ENCODE results near the gene SLIT1.

The SLIT1 gene

DNA sequence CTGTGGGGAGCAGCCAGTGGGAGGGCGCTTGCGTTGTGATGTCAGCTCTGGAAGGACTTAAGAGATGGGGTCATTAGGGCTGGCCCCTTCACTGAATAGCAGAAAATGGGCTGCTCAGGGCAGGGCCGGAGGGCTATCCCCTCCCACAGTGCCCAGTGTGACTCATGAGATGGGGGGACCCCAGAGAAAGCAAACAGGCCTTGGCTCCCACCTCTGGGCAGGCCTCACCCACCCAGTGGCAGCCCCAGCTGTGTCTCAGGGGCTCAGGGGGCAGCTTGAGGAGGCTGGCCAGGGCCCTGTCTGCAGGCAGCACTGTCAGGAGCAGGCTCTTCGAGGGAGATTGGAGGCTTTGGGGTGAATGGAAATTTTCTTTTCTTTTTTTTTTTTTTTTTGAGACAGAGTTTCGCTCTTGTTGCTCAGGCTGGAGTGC lies 168.3 kb downstream of the SLIT1 start:
- no peak for DNase-seq

- DNase-seq, result no peak
Measured at GRCh38 chr10:97016728-97017473, 168.9 kb downstream of the SLIT1 start.

DNA sequence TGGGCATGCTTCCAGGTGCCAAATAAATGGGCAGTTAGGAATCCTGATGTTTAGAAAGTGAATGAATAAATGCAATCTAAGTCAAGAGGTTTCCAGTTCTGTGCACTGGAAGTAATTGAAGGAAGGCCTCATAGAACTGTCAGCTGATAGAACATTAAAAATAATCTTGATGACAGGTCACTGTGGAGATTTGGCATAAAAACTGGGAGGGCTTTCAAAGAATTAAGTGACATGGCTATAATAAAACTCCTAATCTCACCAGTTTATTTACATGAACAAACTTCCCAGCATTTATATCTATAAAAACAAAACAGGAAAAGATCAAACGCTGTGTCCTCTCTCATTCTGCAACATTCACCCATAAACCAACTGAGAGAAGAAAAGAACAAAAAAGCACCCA lies 170.5 kb downstream of the SLIT1 start:
- DNase-seq, result no peak

DNA sequence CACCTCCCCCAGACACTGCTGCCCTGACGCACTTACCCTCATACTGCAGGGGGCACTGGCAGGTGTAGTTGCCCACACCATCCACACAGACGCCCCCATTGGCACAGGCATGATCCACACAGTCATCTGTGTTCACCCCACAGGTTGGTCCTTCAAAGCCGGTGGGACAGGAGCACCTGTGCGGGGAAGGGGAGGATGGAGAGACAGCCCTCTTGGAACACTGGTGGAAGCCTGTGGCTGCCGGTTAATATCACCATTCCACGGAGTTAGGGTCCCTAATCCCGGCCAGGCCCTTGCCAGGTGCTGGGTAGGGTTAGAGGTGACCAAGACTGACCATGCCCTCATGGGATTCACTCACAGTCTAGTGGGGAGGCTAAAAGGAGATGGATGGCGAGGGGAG lies 171.8 kb downstream of the SLIT1 start:
- no peak for DNase-seq

GRCh38 chr10:97013568-97013967 lies 172.2 kb downstream of the SLIT1 start:
- no peak for DNase-seq

DNA sequence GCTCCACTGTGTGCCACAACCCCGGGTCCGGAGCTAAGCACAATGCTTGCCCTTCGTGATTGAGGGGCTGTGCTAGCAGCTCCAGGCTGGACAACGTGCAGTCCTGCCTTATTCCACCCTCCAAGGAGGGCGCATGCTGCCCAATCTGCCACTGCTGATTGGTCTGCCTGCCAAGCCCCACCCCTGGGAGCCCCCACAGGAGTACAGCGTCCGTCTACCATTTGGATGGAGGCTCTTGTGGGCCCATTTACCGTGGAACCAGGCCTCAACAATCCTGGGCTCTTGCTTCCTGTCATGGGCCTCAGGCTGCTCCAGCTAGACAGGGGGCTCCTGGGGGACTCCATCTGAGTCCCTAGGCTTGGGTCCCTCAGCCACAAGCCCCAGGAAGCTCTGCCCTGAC lies 173.3 kb downstream of the SLIT1 start:
- no peak for DNase-seq

DNA sequence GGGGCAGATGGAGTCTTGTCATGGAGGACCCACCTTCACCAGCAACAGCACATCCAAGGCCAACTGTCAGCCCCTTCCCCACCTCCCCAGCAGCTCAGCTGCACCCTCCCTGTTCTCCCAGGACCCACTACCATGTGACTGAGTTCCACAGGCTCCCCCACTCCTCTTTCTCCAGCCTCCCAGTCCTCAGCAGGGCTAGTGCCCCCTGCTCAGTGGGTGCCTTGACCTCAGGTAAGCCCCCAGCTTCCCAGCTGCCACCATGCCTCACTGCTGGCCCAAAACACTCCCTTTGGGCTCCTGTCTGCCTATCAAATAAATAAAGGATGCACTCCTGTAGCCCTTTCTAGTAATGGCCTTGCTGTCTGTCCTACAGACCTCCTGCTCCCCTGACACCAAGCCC lies 174.4 kb downstream of the SLIT1 start:
- no peak for DNase-seq

GRCh38 chr10:97010695-97011206 lies 175.0 kb downstream of the SLIT1 start:
- DNase-seq, result no peak

GRCh38 chr10:97007417-97007816 lies 178.3 kb downstream of the SLIT1 start:
- DNase-seq, result no peak

DNA sequence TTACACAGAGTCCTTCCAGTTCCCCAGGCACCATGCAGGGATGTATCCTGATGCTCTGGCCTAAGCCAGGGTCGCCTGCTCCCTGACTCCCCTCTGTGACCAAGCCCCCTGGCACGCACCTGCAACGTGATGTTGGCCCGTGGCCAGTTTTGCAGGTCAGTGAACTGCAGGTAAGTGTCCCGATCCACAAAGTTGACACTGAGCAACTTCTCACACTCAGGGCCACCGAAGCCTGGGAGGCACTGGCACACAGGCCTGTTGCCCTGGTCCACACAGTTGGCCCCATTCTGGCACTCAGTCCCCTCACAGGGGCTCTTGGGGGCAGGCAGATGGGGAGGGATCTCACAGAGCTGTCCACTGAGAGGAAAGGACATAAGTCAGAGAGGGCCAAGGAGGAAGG lies 179.4 kb downstream of the SLIT1 start:
- no peak for DNase-seq

GRCh38 chr10:97005349-97005748 lies 180.4 kb downstream of the SLIT1 start:
- no peak for DNase-seq

- no peak for DNase-seq
Measured at GRCh38 chr10:97004591-97004990, 181.2 kb downstream of the SLIT1 start.

GRCh38 chr10:97003804-97004201 lies 182.0 kb downstream of the SLIT1 start:
- no peak for DNase-seq

DNA sequence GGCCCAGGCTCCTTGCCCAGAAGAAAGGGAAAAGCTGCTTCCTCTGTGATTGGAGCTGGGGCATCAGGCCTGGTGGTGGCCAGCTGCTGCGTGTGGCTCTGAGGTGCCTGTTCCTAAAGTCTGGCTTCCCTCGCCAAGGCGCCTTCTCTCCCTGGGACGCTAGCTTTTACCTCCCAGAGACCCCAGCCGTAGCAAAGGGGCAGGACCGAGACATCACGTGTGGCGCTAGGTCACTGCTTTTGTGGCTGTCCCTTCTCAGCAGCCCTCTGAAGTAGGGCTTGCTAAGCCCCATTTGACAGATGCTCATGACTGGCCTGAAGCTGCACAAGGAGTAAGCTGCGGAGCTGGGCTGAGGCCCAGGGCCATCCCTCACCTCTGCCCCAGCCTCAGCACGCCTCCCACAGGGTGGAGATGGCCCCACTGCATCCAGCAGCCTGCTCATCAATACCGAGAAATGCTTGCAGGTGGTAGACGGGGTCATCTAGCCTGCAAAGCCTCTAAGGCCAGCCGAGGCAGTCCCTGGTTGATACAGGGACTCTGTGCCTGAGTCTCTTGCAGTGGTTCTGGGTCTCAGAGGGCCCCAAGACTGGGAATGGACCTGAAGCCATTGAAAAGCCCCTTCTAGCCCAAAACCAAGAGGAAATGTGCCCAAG lies 182.5 kb downstream of the SLIT1 start:
- no peak for DNase-seq

DNA sequence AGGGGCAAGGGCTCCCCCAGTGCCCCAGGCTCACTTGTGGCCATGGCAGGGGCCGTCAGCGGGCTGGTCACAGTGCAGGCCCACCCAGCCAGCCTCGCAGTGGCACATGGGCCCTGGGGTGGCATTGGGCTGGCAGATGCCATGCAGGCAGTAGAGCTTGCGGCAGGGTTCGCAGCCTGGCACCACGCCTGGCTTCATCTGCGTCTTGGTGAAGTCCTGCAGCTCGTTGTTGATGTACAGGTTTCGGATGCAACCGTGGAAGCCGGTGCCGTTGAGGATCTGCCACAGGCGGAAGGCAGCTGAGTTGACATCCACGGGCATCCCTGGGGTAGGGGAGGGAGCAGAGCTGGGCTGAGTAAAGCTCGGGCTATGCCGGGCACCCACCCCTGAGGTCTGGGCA lies 183.1 kb downstream of the SLIT1 start:
- no peak for DNase-seq

DNA sequence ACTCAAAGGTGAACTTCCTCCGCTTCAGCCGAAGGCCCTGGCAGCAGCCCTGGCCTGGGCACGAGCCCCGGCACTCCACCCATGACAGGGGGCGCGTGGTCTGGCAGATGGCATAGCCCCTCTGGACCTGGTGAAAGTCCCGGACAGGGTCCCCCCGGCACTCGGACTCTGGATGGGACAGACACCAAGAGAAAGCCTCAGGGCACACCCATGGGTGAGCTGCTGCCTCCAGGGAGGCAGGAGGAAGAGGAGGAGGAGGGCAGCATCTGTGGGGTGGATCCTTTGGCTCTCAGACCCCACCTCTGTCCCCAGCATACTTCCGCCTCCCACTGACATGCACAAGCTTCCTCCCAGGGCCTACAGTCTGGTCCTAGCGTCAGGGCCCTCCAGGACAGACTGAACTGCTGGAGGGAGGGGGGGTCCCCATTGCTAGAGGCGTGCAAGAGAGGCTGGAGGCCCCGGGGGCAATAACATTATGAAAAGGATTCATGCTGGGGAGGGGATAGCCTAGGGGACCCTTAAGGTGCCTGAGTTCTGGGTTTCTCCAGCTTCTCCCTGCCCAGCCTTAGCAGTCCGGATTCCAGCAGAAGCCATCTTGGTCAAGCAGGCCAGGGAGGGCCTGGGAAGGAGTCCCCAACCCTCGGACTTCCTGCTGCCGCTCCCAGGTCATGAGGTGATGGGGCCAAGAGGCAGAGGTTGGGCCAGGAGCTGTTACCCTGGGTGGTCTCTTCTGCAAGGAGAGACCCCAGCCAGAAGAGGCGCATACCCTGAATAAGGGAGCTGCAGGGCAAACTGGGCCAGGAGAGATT lies 184.4 kb downstream of the SLIT1 start:
- DNase-seq, result no peak

DNA sequence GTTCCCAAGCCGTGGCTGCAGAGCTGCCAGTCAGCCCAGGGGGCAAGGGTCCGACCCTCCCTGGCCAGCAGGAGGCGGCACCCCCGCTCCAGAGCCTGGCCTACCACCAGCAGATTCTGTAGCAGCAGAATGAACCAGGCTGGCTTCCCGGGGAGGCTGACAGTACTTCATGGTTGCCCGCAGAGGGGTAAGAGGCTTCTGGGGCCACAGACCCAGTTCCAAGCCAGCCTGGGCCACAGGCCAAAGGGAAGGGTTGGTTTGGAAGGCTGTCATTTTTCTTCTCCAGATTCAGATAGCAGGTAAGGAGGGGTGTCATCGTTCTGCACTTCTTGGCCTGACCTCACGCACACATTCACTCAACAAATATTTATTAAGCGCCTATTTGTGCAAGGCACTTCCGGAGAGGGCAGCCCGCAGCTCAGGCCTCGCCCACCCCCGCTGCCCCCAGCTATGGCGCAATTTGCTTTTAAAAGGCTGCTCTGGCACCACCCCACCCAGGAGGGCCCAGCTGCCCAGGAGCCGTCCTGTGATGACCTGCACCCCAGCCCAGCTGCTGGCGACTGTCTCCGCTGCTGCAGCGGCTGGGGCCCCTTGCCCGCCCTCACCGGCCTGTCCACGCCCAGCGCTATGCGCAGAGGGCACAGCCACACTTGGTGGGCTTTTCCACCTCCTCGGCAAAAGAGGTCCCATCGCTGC lies 185.1 kb downstream of the SLIT1 start:
- no peak for DNase-seq

- no peak for DNase-seq
Measured at GRCh38 chr10:96999987-97000386, 185.8 kb downstream of the SLIT1 start.

DNA sequence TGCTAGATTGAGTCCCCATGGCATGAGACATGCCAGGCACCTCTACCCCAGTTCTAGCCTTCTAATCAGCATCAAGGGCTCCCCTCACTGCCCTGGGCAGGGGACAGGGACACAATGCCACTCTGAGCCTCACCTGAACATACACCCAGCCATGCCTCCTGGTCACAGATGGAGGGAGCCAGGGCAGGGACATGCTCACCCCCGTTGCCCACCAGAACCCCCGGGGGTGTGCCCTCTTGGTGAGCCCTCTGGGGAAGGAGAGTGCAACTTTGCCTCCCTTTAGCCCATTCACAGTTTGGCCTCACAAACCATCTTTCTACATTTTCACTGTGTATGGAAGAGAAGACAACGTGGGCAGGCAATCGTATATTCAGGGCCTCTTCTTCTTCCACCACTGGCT lies 186.4 kb downstream of the SLIT1 start:
- DNase-seq, result no peak

- no peak for DNase-seq
Measured at GRCh38 chr10:96998329-96998888, 187.3 kb downstream of the SLIT1 start.

GRCh38 chr10:96996275-96996965 lies 189.3 kb downstream of the SLIT1 start:
- DNase-seq, result no peak

DNA sequence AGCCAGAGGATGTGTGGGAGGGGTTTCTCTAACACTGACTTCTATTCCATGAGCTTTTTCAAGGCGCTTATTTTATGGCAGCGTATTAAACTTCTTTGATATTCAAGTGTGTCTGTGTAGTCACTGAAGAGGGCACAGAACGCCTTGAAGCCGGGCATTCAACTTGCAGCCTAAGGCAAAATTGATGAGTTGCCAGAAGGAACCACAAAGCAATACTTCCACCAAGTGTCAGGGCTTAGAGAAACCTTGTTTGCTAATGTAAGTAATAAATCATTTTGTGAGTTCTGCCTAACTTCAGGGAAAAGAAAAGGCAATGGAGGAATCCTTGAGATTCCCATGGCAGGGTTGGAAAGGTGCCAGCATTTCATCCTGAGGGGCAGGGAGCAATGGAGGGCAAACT lies 189.9 kb downstream of the SLIT1 start:
- no peak for DNase-seq

Data from suppressor macrophage treated with lipopolysaccharide for 1 hour (primary cell).